Measurements from ENCODE around the gene PARP15.

DNA sequence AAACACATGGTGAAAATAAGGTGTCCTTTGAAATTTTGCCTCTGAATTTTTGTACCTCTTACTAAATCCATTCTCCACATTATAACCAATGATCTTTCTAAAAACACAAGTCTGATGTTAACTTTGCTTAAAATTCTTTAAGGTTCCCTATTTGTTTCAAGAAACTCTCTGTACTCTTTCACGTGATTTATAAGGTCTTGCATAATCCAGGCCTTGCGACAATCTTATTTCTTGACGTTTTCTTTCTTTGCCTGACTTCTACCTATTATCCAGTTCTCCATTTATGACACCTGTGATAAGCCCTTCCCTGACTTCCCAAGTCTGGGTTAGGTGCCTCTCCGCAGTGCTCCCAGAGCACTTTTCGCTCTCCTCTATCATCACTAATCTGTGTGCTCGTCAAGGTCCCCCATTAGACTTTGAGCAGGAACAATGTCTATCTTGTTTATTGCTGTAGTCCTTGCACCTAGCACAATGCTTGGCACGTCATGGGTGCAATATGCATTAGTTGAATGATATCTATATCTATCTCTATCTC lies 38.4 kb upstream of the PARP15 start:
- TF ChIP-seq EZH2phosphoT487 (IDR thresholded peaks at IDR 0.05; ENCODE audit: low read depth, severe bottlenecking, unreplicated experiment) (no peak), EZH2 (IDR thresholded peaks at IDR 0.05; ENCODE audit: borderline replicate concordance) (no peak)
